ENCODE results near the gene MAML2.

- no peak for TF ChIP-seq POLR2A (IDR thresholded peaks at IDR 0.05)
- no peak for TF ChIP-seq CTCF (IDR thresholded peaks at IDR 0.05)
These were observed 75.9 kb downstream of the MAML2 start for GRCh38 chr11:96267001-96267495.
